ENCODE data around the gene CASKIN1. TPM values are rescaled to one million over a fixed set of nuclear protein-coding genes. Genes with fewer than 3 reads are reported as not detected.

The CASKIN1 gene
- total and polyA plus RNA-seq, 2 experiments from 2014 or later: 1.0 to 6.2 TPM

DNA sequence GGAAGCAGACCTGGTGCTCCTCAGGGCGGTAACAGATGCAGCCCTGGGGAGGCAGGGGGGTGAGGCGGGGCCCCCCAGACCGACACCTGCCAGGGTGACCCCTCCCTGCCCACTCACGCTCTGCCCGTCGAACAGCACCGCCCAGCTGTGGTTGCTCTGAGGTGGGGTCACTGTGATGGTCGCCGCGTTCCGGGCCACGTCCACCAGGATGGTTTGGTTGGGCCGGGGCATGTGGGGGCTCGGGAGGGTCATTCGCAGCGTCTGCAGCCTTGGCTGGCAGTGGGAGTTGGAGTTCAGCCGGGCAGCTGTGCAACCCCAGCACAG, 13.6 kb upstream of the CASKIN1 start (continued):
- TF ChIP-seq, protein P1, sequence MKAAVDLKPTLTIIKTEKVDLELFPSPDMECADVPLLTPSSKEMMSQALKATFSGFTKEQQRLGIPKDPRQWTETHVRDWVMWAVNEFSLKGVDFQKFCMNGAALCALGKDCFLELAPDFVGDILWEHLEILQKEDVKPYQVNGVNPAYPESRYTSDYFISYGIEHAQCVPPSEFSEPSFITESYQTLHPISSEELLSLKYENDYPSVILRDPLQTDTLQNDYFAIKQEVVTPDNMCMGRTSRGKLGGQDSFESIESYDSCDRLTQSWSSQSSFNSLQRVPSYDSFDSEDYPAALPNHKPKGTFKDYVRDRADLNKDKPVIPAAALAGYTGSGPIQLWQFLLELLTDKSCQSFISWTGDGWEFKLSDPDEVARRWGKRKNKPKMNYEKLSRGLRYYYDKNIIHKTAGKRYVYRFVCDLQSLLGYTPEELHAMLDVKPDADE (IDR thresholded peaks at IDR 0.05): no peak
- TF ChIP-seq, protein P2, sequence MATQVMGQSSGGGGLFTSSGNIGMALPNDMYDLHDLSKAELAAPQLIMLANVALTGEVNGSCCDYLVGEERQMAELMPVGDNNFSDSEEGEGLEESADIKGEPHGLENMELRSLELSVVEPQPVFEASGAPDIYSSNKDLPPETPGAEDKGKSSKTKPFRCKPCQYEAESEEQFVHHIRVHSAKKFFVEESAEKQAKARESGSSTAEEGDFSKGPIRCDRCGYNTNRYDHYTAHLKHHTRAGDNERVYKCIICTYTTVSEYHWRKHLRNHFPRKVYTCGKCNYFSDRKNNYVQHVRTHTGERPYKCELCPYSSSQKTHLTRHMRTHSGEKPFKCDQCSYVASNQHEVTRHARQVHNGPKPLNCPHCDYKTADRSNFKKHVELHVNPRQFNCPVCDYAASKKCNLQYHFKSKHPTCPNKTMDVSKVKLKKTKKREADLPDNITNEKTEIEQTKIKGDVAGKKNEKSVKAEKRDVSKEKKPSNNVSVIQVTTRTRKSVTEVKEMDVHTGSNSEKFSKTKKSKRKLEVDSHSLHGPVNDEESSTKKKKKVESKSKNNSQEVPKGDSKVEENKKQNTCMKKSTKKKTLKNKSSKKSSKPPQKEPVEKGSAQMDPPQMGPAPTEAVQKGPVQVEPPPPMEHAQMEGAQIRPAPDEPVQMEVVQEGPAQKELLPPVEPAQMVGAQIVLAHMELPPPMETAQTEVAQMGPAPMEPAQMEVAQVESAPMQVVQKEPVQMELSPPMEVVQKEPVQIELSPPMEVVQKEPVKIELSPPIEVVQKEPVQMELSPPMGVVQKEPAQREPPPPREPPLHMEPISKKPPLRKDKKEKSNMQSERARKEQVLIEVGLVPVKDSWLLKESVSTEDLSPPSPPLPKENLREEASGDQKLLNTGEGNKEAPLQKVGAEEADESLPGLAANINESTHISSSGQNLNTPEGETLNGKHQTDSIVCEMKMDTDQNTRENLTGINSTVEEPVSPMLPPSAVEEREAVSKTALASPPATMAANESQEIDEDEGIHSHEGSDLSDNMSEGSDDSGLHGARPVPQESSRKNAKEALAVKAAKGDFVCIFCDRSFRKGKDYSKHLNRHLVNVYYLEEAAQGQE (IDR thresholded peaks at IDR 0.05; ENCODE audit: unreplicated experiment): no peak

DNA sequence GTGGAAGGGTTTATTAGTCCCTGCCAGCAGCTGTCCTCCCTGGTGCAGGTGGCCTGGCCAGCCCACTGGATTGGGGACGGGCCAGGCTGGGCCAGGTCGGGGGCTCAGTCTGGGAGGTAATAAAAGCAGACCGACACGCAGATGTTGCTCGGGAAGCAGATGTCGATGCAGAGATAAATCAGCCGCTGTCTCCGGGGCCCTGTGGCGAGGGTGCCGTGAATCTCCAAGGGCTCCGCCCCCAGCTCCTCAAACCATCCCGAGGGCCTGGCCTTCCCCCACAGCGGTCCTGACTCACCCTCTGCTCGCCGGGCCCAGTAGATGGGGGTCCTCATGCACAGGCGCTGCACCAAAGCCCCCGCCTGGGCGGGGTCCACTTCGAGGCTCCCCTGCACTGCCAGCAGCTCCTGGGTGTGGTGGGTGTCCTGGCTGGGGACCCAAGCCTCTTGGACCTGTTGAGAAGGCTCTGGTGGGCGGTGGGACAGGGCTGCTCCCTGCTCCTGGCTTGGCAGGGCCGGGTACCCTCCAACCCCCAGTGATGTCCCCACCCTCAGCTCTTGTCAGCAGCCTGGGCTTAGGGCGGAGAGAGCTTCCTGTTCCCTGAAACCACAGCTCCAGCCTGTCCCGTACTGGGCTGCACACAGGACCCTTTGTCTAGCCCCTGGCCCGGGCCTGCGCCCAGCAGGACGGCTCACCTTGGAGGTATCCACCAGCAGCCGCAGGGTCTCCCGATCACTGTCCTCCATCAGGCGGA, 13.0 kb upstream of the CASKIN1 start:
- Histone ChIP-seq H3K27me3 (ENCODE audit: insufficient read depth) (no peaks in the 10 kb centered on the region), H3K36me3 (ENCODE audit: insufficient read depth) (0 out of 2 replicates have a peak, but pooled peaks cover 5% of the 10 kb centered on the region), H3K4me2 (no peak overlapping the region), H3K27ac (ENCODE audit: low read depth) (no peak overlapping the region), H2AFZ (no peak overlapping the region), H3K4me1 (ENCODE audit: insufficient read depth) (peaks cover 13% of the 10 kb centered on the region; the same call in 1 of the 2 replicates), H4K20me1 (replicated peaks; ENCODE audit: insufficient read depth) (peaks cover 18% of the 10 kb centered on the region), H3K9me2 (ENCODE audit: insufficient read depth) (no peaks in the 10 kb centered on the region), H3K79me2 (replicated peaks; ENCODE audit: insufficient read depth) (peaks cover 16% of the 10 kb centered on the region), H3F3A (replicated peaks; ENCODE audit: low read depth) (peaks cover 29% of the 10 kb centered on the region; the same call in 1 of the 2 replicates), H3K4me3 (no peak overlapping the region)
- no peak overlapping the region for H3K4me3 Mint-ChIP-seq
- H3K27ac Mint-ChIP-seq: no peak overlapping the region
- peaks cover 29% of the 10 kb centered on the region for H3K4me1 Mint-ChIP-seq
- ATAC-seq (no peak), DNase-seq (ENCODE audit: low spot score) (no peak)
- peaks cover 21% of the 10 kb centered on the region for H3K27me3 Mint-ChIP-seq (ENCODE audit: insufficient read depth, low read depth, poor library complexity)
- H3K9me3 Mint-ChIP-seq: no peaks in the 10 kb centered on the region
- H3K36me3 Mint-ChIP-seq (ENCODE audit: low read depth): peaks cover 35% of the 10 kb centered on the region
- TF ChIP-seq CREB1 (CRISPR knock-in tag; IDR thresholded peaks at IDR 0.05; ENCODE audit: low read depth): no peak
- TF ChIP-seq, protein P1 (IDR thresholded peaks at IDR 0.05): no peak
- TF ChIP-seq POLR2AphosphoS5 (IDR thresholded peaks at IDR 0.05; ENCODE audit: low read depth): no peak; the same call in 1 of the 2 replicates
- TF ChIP-seq, protein P3, sequence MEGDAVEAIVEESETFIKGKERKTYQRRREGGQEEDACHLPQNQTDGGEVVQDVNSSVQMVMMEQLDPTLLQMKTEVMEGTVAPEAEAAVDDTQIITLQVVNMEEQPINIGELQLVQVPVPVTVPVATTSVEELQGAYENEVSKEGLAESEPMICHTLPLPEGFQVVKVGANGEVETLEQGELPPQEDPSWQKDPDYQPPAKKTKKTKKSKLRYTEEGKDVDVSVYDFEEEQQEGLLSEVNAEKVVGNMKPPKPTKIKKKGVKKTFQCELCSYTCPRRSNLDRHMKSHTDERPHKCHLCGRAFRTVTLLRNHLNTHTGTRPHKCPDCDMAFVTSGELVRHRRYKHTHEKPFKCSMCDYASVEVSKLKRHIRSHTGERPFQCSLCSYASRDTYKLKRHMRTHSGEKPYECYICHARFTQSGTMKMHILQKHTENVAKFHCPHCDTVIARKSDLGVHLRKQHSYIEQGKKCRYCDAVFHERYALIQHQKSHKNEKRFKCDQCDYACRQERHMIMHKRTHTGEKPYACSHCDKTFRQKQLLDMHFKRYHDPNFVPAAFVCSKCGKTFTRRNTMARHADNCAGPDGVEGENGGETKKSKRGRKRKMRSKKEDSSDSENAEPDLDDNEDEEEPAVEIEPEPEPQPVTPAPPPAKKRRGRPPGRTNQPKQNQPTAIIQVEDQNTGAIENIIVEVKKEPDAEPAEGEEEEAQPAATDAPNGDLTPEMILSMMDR (conservative IDR thresholded peaks at IDR 0.05; ENCODE audit: low read depth in 2 of 2): no peak
- TF ChIP-seq, protein P2 (IDR thresholded peaks at IDR 0.05; ENCODE audit: unreplicated experiment): no peak
- no peak for TF ChIP-seq EZH2phosphoT487 (IDR thresholded peaks at IDR 0.05; ENCODE audit: unreplicated experiment)
- TF ChIP-seq ZNF331 (CRISPR knock-in tag; IDR thresholded peaks at IDR 0.05; ENCODE audit: low read depth): no peak
- TF ChIP-seq EZH2 (IDR thresholded peaks at IDR 0.05; ENCODE audit: low read depth, unreplicated experiment): no peak

All from GM23338 (cell line).